Right ventricle myocardium superior (tissue), 1 donor: ENCODE measurements around the gene TASOR2. TPM values are rescaled to one million over a fixed set of nuclear protein-coding genes. Genes with fewer than 3 reads are reported as not detected.

ENCODE experiments used
- ATAC-seq: fragments of 200-7000 bp; cut with Tn5 transposase; one replicate; pipeline ENCODE4 v1.9.1; 2020; ENCODE audit warnings: mild to moderate bottlenecking; ENCODE audit not compliant: poor library complexity
- DNase-seq: peaks from one replicate; pipeline ENCODE4 v3.0.0-alpha.2; 2020
- intact Hi-C: fragments of 100-400 bp; cut with DNase I; formaldehyde crosslinking; loops from one replicate; pipeline ENCODE4 v1.11.2; 2022
- total RNA-seq: library from RNA; stranded (reverse); fragmentation: NEBNext Ultra II Directional; extraction: Animal tissue kit (Norgen Biotek cat#: 25700); gene quantifications from one replicate; pipeline ENCODE4 v1.2.1, GENCODE V29; 2021
- donor health status: DM: no; HTN: yes; CAD: no; lungs with severe emphysema.

Gene TASOR2
- total RNA-seq, 1 donor from 2014 or later: 35.8 TPM

DNA sequence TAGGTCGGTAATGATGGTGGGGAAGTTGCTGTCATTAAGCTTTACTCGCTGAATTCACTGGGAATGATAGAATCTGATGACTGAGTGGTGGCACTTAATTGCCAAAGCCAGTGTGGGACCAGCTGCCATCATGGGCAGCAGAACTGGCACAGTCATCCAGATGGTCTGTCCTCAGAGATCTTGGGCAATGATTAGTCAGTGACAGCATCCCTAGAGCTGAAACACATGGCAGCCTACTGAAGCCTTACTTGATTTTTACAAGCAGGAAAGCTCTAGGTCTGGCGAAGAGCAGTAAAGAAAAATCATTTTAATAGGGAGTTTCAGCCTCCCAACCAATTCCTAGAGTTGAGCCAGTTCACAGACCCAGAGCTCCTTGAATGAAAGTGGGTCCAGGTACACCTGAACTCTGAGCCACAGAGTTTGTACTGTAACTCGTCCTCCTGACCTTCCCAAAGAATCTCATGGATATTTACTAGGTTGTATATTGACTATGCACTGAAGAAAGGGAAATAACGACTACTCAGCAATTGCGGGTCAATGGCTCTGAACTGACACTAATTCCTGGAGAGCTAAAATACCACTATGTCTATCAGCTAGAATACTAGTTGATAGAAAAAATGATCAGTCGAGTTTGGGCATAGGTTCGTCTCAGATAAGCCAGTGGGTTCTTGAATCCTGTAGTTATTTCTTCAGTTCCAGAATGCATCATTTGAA is 13.8 kb upstream of the TASOR2 start:
- intact Hi-C loops: no loop called here
- no peak for DNase-seq

DNA sequence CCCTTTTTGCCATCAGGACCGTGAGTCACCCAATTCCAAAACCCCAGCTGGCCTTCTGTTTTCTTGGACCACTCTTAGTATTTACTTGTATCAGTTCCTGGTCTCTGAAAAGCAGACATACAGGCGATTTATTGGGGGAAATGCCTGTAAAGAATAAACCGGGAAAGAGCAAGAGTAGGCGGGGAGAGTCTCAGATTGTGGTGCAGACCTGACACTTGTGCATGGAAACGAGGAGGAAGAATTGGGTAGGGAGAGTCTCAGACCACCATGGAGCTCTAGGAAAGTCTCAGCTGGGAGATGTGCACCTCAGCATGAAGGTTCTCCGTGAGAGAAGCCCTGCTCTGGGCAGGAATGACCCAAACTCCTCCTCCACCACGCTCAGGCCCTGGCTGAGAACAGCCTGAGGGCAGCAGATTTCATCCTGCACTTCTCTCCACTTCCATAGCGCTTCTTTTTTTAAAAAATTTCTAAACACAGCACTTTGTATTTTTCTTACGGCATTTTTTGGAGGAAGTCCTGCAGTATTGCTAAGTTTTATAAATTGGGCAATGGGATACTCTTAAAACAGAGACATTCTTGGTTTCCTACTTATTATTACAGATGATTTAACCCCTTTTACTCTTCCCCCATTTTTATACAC is 6.1 kb upstream of the TASOR2 start:
- intact Hi-C loops: no loop called here
- DNase-seq (no peak), ATAC-seq (no peak)

More for the DNA sequence above, 13.8 kb upstream of the TASOR2 start:
- ATAC-seq: no peak

DNA sequence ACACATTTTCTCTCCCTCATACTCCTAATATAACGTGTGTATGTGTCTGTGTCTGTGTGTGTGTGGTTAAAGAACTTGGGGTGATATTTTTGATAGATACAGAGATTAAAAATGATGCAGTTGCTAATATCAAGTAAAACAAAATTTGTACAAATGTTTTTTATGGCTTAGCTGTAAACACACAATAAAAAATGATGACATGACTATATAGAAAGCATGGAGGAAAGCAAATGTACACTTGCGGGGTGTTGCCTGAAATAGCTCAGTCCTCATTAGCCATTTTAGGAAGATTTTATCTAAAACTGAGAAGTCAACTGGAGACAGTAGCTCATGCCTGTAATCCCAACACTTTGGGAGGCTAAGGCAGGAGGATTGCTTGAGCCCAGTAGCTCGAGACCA is 5.6 kb upstream of the TASOR2 start:
- ATAC-seq: no peak
- DNase-seq: no peak
- intact Hi-C loops: no loop called here

DNA sequence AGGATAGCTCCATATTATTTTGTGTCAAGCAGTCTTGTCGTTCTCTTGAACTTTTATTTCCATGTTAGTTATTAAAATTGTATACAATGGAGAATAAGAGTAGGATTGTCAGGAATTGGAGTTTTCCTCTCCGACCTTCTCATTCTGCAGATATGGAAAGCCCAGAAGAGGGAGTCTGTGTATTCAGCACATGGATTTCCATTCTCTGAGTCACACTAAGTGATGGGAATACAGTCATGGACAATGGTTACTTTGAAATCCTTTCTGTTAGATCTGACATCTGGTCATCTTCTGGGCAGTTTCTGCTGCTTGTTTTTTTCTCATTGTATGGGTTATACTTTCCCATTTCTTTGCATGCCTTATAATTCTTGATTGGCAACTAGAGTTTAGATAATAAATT is 5.0 kb upstream of the TASOR2 start:
- DNase-seq (no peak), ATAC-seq (no peak)
- intact Hi-C loops: loop anchor here (10.0 kb wide), 1 partner anchor 195 kb away; no protein-coding TSS in a partner anchor

- DNase-seq (no peak), ATAC-seq (no peak)
- intact Hi-C loops: loop anchor here (10.0 kb wide), 1 partner anchor 193 kb away; no protein-coding TSS in a partner anchor
These were observed 2.7 kb upstream of the TASOR2 start for GRCh38 chr10:5681930-5682329.

DNA sequence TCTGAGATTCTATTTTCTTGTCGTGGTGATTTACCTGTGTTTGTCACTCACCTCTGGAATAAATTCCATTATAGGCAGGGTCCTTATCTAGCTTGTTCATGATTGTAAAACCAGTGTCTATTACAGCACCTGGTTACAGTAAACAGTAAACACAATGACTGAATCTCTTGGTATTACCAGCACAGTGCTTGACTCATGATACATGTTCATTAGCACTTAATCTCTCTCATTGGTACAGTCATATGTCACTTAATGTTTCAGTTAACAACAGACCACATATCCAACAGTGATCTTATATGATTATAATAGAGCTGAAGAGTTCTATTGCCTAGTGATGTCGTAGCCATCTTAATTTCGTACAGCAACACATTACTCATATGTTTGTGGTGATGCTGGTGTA is 1.6 kb upstream of the TASOR2 start:
- ATAC-seq: no peak
- no peak for DNase-seq
- intact Hi-C loops: loop anchor here (10.0 kb wide), 1 partner anchor 192 kb away; no protein-coding TSS in a partner anchor

GRCh38 chr10:5684971-5685763 is 529 bp downstream of the TASOR2 start:
- intact Hi-C loops: loop anchor here (10.0 kb wide), 1 partner anchor 190 kb away; no protein-coding TSS in a partner anchor
- peak; percentile 63 for ATAC-seq

GRCh38 chr10:5685764-5686240 is 1.2 kb downstream of the TASOR2 start:
- intact Hi-C loops: loop anchor here (10.0 kb wide), 1 partner anchor 189 kb away; no protein-coding TSS in a partner anchor
- ATAC-seq (no peak), DNase-seq (no peak)

More at GRCh38 chr10:5684971-5685763, 529 bp downstream of the TASOR2 start:
- DNase-seq: peak; percentile 80

GRCh38 chr10:5688587-5688986 is 3.9 kb downstream of the TASOR2 start:
- intact Hi-C loops: loop anchor here (10.0 kb wide), 1 partner anchor 186 kb away; no protein-coding TSS in a partner anchor
- no peak for ATAC-seq
- DNase-seq: no peak

- intact Hi-C loops: no loop called here
- DNase-seq (no peak), ATAC-seq (no peak)
These were observed 7.1 kb downstream of the TASOR2 start for GRCh38 chr10:5691786-5692185.

DNA sequence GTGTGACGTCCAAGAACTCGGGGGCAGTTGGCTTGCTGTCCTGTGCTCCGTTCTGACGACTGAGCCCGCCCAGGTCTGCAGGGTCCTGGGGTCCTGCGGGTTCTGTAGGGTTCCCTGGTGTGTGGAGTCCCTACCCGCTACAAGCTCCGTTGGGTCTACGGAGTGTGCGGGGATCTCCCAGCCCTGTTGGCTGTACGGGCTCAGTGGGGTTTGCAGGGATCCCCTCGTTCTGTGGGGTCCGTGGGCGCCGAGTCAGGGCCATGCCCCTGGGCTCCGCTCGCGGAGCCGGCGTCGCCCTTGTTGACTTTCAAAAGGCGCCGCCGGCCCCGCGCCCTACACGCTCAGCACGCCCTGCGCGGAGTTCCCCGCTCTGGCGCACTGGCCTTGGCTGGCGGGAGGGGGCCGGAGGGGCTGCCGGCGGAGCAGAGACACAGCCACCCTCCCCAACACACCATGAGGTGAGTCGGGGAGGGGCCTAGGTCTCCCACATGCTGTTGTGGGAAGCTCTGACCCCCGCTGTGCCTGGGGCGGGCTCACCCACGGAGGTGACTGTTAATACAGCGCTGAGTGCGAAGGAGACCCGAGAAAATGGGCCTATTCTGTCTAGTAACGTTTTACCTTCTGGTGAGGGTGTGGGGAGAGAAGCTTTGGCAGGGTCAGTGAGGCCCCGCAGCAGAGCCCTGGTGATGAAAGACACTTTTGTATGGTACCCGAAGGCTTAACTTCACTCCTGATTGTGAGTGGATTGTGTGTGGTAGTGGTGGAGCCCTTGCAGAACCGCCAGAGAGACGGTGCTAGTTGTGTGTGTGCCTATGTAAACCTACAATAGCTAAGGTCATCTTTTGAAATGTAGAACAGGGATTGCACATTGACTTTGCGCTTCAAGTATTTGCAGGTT is 8.1 kb downstream of the TASOR2 start:
- intact Hi-C loops: no loop called here
- DNase-seq (peak; percentile 67), ATAC-seq (peak; percentile 91)

DNA sequence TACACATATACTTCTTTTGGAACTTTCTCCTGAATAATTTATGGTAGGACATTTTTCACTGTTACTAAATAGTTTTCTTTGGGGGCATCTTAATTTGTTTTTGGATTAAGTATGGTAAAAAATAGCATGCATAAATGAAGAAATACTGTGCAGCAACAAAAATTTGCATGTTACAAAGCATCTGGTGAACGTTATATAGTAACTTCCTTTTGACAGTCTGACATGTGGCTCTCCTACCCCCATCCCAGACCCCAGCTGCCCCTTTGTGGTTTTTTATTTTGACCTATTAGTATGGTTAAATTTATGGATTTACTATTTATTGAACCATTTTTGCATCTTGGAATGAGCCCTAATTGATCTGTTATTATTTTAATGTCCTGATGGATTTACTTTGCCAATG is 9.9 kb downstream of the TASOR2 start:
- DNase-seq (no peak), ATAC-seq (no peak)
- intact Hi-C loops: no loop called here

- DNase-seq: no peak
- no peak for ATAC-seq
- intact Hi-C loops: no loop called here
These were observed 12.7 kb downstream of the TASOR2 start for GRCh38 chr10:5697342-5697741.

- DNase-seq (no peak), ATAC-seq (no peak)
- intact Hi-C loops: no loop called here
These were observed 13.4 kb downstream of the TASOR2 start for GRCh38 chr10:5698062-5698461.

- intact Hi-C loops: no loop called here
- no peak for DNase-seq
- ATAC-seq: no peak
These were observed 23.7 kb downstream of the TASOR2 start for GRCh38 chr10:5708356-5708755.

- DNase-seq (no peak), ATAC-seq (no peak)
- intact Hi-C loops: no loop called here
These were observed 25.2 kb downstream of the TASOR2 start for GRCh38 chr10:5709865-5710264.

- intact Hi-C loops: no loop called here
- ATAC-seq (no peak), DNase-seq (no peak)
These were observed 26.2 kb downstream of the TASOR2 start for GRCh38 chr10:5710859-5711258.

DNA sequence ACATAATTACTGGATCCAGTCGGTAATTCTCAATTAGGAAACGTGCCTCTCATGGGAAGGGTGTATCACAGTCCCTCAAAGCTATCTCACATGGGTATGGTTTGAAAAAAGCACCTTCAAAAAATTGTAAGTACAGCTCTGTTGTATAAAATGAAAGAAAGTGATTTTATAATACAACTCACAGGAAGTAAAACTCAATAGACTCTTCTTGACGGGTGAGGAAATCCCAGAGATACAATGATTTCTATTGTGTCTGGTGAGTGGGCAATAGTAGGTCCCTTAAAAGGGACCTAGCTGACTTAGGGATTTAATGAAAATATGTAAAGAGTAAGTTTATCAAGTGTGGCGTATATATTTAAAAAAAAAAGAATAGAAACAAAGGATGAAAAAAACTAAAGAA is 27.0 kb downstream of the TASOR2 start:
- DNase-seq (no peak), ATAC-seq (no peak)
- intact Hi-C loops: no loop called here
